Transverse colon (tissue), 3 donors: ENCODE measurements around the gene SPTBN5.

Experiments used
- CTCF ChIP-seq, 5 experiments: fragments of 200-600 bp in 3 of 5; fragments of 450-650 bp in 2 of 5; sonication (generic) in 3 of 5; IDR thresholded peaks; 1 replicate in 2 of 5; 2 replicates in 3 of 5; pipeline ENCODE4 v1.5.1; 2016 to 2017; ENCODE audit warnings: antibody characterized with exemption in 5 of 5, inconsistent platforms in 3 of 5, mild to moderate bottlenecking in 2 of 5, moderate library complexity in 1 of 5
- EP300 ChIP-seq: sonication (generic); formaldehyde crosslinking; IDR thresholded peaks from one replicate; pipeline ENCODE4 v1.6.1; 2017; ENCODE audit warnings: antibody characterized with exemption, low read depth

- no peak for TF ChIP-seq CTCF (IDR thresholded peaks at IDR 0.05)
- no peak for TF ChIP-seq EP300
These were observed 21.6 kb upstream of the SPTBN5 start for GRCh38 chr15:41915255-41915994.
